PC-3 (cell line): Measurements from ENCODE around the gene FAN1. TPM values are rescaled to one million over a fixed set of nuclear protein-coding genes. Genes with fewer than 3 reads are reported as not detected.

Experiments
- ATAC-seq: fragments of 200-7000 bp; cut with Tn5 transposase; 2 replicates; pipeline ENCODE4 v1.9.1; 2020; ENCODE audit warnings: mild to moderate bottlenecking, moderate library complexity
- BruUV-seq: library from RNA; stranded (reverse); fragments of 400-500 nt; replicated peaks from 2 replicates; lab custom pipeline; 2021; lab: Mats Ljungman, UMichigan
- CTCF ChIA-PET: fragments of 300-600 bp; sonication (Branson Sonifier 250); formaldehyde crosslinking; loops from one replicate; lab custom pipeline; 2022; ENCODE audit warnings: antibody characterized with exemption; lab: Charles Lee
- POLR2A ChIA-PET: fragments of 300-600 bp; sonication (Branson Sonifier 250); formaldehyde crosslinking; loops from one replicate; lab custom pipeline; 2022; ENCODE audit warnings: antibody characterized with exemption; ENCODE audit not compliant: unreplicated experiment; lab: Charles Lee
- DNase-seq: peaks from one replicate; pipeline ENCODE4 v3.0.0-alpha.2; 2015
- H2AFZ ChIP-seq: fragments of 300-600 bp; sonication (generic); 2 replicates; pipeline ENCODE4 v1.6.0; 2016; ENCODE audit warnings: antibody characterized with exemption, low read length
- H3F3A ChIP-seq: fragments of 300-600 bp; sonication (generic); one replicate; pipeline ENCODE4 v1.6.0; 2017; ENCODE audit warnings: antibody characterized with exemption, low read length, control low read depth, mild to moderate bottlenecking; ENCODE audit not compliant: unreplicated experiment
- H3K27ac ChIP-seq: fragments of 300-600 bp; sonication (generic); 2 replicates; pipeline ENCODE4 v1.5.1; 2016; ENCODE audit warnings: mild to moderate bottlenecking, low read length
- H3K27me3 ChIP-seq: fragments of 300-600 bp; sonication (generic); 2 replicates; pipeline ENCODE4 v1.6.1; 2016; ENCODE audit warnings: low read length, mixed read lengths
- H3K36me3 ChIP-seq: fragments of 300-600 bp; sonication (generic); 2 replicates; pipeline ENCODE4 v1.6.1; 2016; ENCODE audit warnings: low read depth, mixed run types, low read length, mixed read lengths
- H3K4me1 ChIP-seq: fragments of 300-600 bp; sonication (generic); 2 replicates; pipeline ENCODE4 v1.5.1; 2016; ENCODE audit warnings: low read length; ENCODE audit not compliant: insufficient read depth
- H3K4me2 ChIP-seq: fragments of 300-600 bp; sonication (generic); 2 replicates; pipeline ENCODE4 v1.6.0; 2016; ENCODE audit warnings: low read length
- H3K4me3 ChIP-seq: fragments of 300-600 bp; sonication (generic); 2 replicates; pipeline ENCODE4 v1.5.1; 2016; ENCODE audit warnings: mild to moderate bottlenecking, low read length, mixed read lengths
- H3K79me2 ChIP-seq: fragments of 300-600 bp; sonication (generic); 2 replicates; pipeline ENCODE4 v1.6.1; 2017; ENCODE audit warnings: low read length, mixed read lengths
- H3K9ac ChIP-seq: fragments of 300-600 bp; sonication (generic); 2 replicates; pipeline ENCODE4 v1.6.0; 2016; ENCODE audit warnings: mild to moderate bottlenecking, low read length
- H3K9me2 ChIP-seq: fragments of 300-600 bp; sonication (generic); replicated peaks from 2 replicates; pipeline ENCODE4 v1.6.1; 2016; ENCODE audit warnings: mixed run types, low read length, mixed read lengths
- H3K9me3 ChIP-seq: fragments of 300-600 bp; sonication (generic); 2 replicates; pipeline ENCODE4 v1.6.1; 2016; ENCODE audit warnings: low read length, mixed read lengths
- H4K20me1 ChIP-seq: fragments of 300-600 bp; sonication (generic); 2 replicates; pipeline ENCODE4 v1.6.1; 2016; ENCODE audit warnings: low read length, mixed read lengths
- CTCF ChIP-seq: fragments of 300-600 bp; sonication (generic); conservative IDR thresholded peaks from 2 replicates; pipeline ENCODE4 v1.5.1; 2017; ENCODE audit warnings: antibody characterized with exemption, low read depth, mild to moderate bottlenecking, low read length
- EZH2 ChIP-seq: fragments of 300-600 bp; sonication (generic); IDR thresholded peaks from one replicate; pipeline ENCODE4 v1.6.1; 2017; ENCODE audit warnings: antibody characterized with exemption, mild to moderate bottlenecking, low read length; ENCODE audit not compliant: unreplicated experiment
- EZH2phosphoT487 ChIP-seq: fragments of 300-600 bp; sonication (generic); IDR thresholded peaks from 2 replicates; pipeline ENCODE4 v1.6.1; 2018; ENCODE audit warnings: mild to moderate bottlenecking, antibody characterized with exemption, low read length, borderline replicate concordance
- intact Hi-C: fragments of 100-400 bp; cut with micrococcal nuclease; formaldehyde crosslinking; loops from 2 replicates; pipeline ENCODE4 v1.9.0; 2023
- total RNA-seq: library from RNA; depleted of rRNA; stranded (reverse); fragments of >200 nt; gene quantifications from 2 replicates; pipeline ENCODE4 v1.2.3, GENCODE V29; 2014

Gene FAN1
- total RNA-seq, 1 experiment from 2014 or later = 16.4 TPM

GRCh38 chr15:30896211-30896606 lies 7.5 kb upstream of the FAN1 start:
- Histone ChIP-seq H3K79me2 (no peaks in the 10 kb centered on the region), H3K27ac (no peak overlapping the region), H4K20me1 (no peaks in the 10 kb centered on the region), H3K9me3 (no peaks in the 10 kb centered on the region), H3K4me2 (no peak overlapping the region), H2AFZ (no peak overlapping the region), H3K9ac (no peak overlapping the region), H3K27me3 (no peaks in the 10 kb centered on the region), H3F3A (no peaks in the 10 kb centered on the region), H3K4me1 (peaks cover 15% of the 10 kb centered on the region), H3K9me2 (no peaks in the 10 kb centered on the region), H3K4me3 (no peak overlapping the region), H3K36me3 (no peaks in the 10 kb centered on the region)
- no TSS peak for BruUV-seq
- ATAC-seq (no peak), DNase-seq (no peak)
- no peak for TF ChIP-seq EZH2phosphoT487
- TF ChIP-seq EZH2 = no peak
- TF ChIP-seq CTCF = no peak
- ChIA-PET CTCF (no interaction called here), POLR2A (no interaction called here)
- intact Hi-C loops = no loop called here

GRCh38 chr15:30901889-30902288 lies 1.8 kb upstream of the FAN1 start:
- H2AFZ ChIP-seq = no peak overlapping the region
- no TSS peak for BruUV-seq
- H3K4me2 ChIP-seq = no peak overlapping the region
- ATAC-seq (no peak), DNase-seq (no peak)
- H3K9me3 ChIP-seq = no peaks in the 10 kb centered on the region
- H3K9me2 ChIP-seq = no peaks in the 10 kb centered on the region
- H3K27ac ChIP-seq = no peak overlapping the region
- no peaks in the 10 kb centered on the region for H3K27me3 ChIP-seq
- H3F3A ChIP-seq = no peaks in the 10 kb centered on the region
- H3K4me1 ChIP-seq = peaks cover 10% of the 10 kb centered on the region; the same call in 1 of the 2 replicates
- H4K20me1 ChIP-seq = no peaks in the 10 kb centered on the region
- intact Hi-C loops = loop anchor here (2.0 to 10.0 kb wide), 2 partner anchors 89 to 247 kb away; partner anchors contain the start of gene MTMR10
- ChIA-PET CTCF (no interaction called here), POLR2A (interaction anchor here (0.6 kb wide), 1 partner anchor 378 kb away, joined by 3 read pairs; no protein-coding TSS in a partner anchor)
- no peaks in the 10 kb centered on the region for H3K79me2 ChIP-seq
- H3K36me3 ChIP-seq = no peaks in the 10 kb centered on the region
- TF ChIP-seq CTCF = no peak
- TF ChIP-seq EZH2 = no peak
- TF ChIP-seq EZH2phosphoT487 = no peak
- no peak overlapping the region for H3K4me3 ChIP-seq
- no peak overlapping the region for H3K9ac ChIP-seq

GRCh38 chr15:30904812-30905211 lies 1.1 kb downstream of the FAN1 start:
- Histone ChIP-seq H3K79me2 (no peaks in the 10 kb centered on the region), H3K4me2 (peak overlapping the region; percentile 81), H3K27me3 (no peaks in the 10 kb centered on the region), H3K27ac (no peak overlapping the region), H3K4me3 (peak overlapping the region; percentile 92), H2AFZ (no peak overlapping the region), H3F3A (no peaks in the 10 kb centered on the region), H3K9ac (peak overlapping the region; percentile 84; the same call in 1 of the 2 replicates), H3K36me3 (0 out of 2 replicates have a peak, but pooled peaks cover 2% of the 10 kb centered on the region), H3K9me3 (no peaks in the 10 kb centered on the region), H4K20me1 (no peaks in the 10 kb centered on the region), H3K9me2 (no peaks in the 10 kb centered on the region), H3K4me1 (peaks cover 10% of the 10 kb centered on the region; the same call in 1 of the 2 replicates)
- no peak for TF ChIP-seq CTCF
- no peak for TF ChIP-seq EZH2
- TF ChIP-seq EZH2phosphoT487 = no peak
- no TSS peak for BruUV-seq
- ATAC-seq (no peak), DNase-seq (no peak)
- ChIA-PET CTCF (no interaction called here), POLR2A (no interaction called here)
- intact Hi-C loops = loop anchor here (10.0 kb wide), 1 partner anchor 250 kb away; no protein-coding TSS in a partner anchor
